ENCODE data around the gene CYP2C9.
"Not testable (repeated sequence)": the region's sequence is repeated elsewhere in the genome, so short reads cannot be mapped to it uniquely, and the experiment has no call there.

The CYP2C9 gene

DNA sequence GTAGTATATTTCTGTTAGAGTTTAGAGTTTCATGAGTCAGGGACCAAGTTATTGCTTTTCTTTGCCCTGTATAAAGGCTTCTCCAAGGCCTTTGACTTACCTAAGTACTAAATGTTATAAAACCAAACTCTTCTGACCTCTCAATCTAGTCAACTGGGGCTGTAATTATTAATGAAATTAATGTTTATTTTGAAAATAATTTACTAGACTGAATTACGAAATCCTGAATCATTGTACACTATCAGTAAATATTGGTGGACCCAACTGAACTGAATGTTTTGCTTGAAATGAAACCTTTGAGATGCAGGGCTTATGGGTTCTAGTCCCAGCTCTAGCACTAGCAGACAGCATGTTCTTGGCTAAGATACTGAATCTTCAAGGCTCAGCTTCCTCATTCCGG is 1.7 kb upstream of the CYP2C9 start:
- TF ChIP-seq, protein P1, sequence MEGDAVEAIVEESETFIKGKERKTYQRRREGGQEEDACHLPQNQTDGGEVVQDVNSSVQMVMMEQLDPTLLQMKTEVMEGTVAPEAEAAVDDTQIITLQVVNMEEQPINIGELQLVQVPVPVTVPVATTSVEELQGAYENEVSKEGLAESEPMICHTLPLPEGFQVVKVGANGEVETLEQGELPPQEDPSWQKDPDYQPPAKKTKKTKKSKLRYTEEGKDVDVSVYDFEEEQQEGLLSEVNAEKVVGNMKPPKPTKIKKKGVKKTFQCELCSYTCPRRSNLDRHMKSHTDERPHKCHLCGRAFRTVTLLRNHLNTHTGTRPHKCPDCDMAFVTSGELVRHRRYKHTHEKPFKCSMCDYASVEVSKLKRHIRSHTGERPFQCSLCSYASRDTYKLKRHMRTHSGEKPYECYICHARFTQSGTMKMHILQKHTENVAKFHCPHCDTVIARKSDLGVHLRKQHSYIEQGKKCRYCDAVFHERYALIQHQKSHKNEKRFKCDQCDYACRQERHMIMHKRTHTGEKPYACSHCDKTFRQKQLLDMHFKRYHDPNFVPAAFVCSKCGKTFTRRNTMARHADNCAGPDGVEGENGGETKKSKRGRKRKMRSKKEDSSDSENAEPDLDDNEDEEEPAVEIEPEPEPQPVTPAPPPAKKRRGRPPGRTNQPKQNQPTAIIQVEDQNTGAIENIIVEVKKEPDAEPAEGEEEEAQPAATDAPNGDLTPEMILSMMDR (conservative IDR thresholded peaks at IDR 0.05): no peak
- TF ChIP-seq ZFX (IDR thresholded peaks at IDR 0.05): no peak
- no peak overlapping the region for H3K27ac ChIP-seq

DNA sequence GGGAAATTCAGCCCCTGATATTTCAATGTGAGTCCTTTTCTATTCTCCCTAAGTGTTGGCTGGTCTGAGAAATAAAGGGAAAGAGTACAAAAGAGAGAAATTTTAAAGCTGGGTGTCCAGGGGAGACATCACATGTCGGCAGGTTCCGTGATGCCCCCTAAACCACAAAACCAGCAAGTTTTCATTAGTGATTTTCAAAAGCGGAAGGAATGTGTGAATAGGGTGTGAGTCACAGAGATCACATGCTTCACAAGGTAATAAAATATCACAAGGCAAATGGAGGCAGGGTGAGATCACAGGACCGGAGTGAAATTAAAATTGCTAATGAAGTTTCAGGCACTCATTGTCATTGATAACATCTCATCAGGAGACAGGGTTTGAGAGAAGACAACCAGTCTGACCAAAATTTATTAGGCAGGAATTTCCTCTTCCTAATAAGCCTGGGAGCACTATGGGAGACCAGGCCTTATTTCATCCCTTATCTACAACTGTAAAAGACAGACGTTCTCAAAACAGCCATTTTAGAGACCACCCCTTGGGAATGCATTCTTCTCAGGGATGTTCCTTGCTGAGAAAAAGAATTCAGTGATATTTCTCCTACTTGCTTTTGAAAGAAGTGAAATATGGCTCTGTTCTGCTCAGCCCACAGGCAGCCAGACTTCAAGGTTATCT is 5.1 kb downstream of the CYP2C9 start:
- H3K27ac ChIP-seq: not testable (repeated sequence)

DNA sequence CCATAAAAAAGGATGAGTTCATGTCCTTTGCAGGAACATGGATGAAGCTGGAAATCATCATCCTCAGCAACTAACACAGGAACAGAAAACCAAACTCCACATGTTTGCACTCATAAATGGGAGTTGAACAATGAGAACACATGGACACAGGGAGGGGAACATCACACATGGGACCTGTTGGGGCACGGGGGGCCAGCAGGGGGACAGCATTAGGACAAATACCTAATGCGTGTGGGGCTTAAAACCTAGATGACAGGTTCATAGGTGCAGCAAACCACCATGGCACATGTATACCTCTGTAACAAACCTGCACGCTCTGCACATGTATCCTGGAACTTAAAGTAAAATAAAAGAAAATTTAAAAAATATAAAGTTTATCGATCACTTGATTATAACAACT is 7.7 kb downstream of the CYP2C9 start:
- not testable (repeated sequence) for H3K27ac ChIP-seq

DNA sequence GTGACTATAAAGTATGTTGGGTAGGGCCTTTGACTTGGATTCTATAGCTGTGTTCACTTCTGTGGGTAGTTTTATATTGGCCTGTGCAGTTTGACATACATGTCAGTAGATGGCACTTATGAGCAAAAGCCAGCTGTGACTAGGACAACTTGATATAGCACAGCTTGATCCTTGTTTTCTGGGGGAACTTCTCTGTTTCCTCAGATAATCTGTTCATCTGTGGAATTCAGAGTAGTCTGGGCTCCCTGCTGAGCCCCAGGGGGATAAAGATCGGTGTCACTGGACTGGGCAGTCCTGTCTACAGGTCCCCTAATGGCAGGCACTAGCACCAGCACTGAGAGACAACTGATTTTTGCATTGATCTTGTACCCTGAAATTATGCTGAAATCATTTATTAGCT is 25.4 kb downstream of the CYP2C9 start:
- no peak overlapping the region for H3K27ac ChIP-seq
- no peak for TF ChIP-seq ZFX (IDR thresholded peaks at IDR 0.05)
- TF ChIP-seq, protein P1 (conservative IDR thresholded peaks at IDR 0.05): peak; percentile 85

DNA sequence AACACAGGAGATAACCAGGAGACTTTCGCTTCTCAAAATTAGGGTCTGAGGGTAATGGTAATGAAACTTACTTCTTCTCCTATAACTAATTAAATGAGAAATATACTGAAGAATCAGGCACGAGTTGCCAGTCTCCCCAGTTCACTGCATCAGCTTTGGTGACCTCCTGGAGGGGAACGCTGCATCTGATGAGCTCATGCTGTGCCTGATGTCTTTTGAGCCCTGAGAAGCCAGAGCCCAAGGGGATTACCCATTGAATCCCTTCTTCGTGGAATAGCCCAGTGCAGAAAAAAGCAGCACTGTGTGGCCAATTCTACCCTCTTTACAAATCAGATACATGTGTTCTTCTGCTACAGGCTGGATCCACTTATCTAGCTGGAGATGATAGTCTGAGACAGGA is 45.1 kb downstream of the CYP2C9 start:
- no peak for TF ChIP-seq ZFX (IDR thresholded peaks at IDR 0.05)
- TF ChIP-seq, protein P1 (conservative IDR thresholded peaks at IDR 0.05): no peak
- no peak overlapping the region for H3K27ac ChIP-seq

DNA sequence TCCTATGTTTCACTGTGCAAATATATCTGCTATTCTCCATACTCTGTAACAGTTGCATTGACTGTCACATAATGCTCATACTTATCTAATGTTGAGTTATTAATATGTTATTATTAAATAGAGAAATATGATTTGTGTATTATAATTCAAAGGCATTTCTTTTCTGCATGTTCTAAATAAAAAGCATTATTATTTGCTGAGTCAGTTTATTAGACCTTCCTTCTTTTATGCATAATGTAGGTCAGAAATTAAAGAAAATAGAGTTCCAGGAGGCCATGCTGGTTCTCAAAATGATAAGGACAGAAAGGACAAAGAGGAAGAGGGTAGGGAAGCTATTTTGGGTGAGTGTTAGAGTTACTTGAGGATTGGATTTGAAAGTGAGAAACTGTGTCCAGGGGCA is 50.7 kb downstream of the CYP2C9 start:
- no peak overlapping the region for H3K27ac ChIP-seq
- no peak for TF ChIP-seq ZFX (IDR thresholded peaks at IDR 0.05)
- TF ChIP-seq, protein P1 (conservative IDR thresholded peaks at IDR 0.05): no peak

DNA sequence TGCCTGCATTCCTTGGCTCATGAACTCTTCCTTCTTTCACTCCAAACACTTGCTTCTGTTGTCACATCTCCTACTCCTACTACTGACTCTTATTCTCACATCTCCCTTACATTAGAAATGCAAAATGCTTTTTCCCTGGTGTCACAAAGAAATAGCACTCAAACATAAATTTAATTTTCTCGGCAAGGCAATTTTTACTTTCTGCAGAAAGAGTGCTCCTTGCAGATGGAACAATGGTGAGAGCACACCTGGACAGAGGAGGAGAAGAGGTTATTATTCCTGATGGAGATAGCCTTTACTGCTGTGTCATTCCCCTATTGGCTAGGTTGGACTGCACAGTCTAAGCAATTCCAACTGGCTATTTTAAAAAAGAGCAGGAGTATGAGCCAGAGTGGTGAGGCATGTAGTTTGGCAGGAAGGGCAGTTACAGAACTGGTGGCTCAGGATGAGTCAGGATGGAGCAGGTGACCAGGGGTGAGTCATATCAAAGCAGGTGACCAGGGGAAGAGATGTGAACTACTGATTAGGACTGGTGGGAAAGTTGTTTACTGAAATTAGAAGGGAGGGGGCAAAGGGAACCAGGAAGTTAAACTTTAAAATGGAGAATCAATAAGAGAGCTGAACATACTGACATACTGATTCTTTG is 52.9 kb downstream of the CYP2C9 start:
- H3K27ac ChIP-seq: no peak overlapping the region
- TF ChIP-seq, protein P1 (conservative IDR thresholded peaks at IDR 0.05): no peak
- TF ChIP-seq ZFX (IDR thresholded peaks at IDR 0.05): no peak

DNA sequence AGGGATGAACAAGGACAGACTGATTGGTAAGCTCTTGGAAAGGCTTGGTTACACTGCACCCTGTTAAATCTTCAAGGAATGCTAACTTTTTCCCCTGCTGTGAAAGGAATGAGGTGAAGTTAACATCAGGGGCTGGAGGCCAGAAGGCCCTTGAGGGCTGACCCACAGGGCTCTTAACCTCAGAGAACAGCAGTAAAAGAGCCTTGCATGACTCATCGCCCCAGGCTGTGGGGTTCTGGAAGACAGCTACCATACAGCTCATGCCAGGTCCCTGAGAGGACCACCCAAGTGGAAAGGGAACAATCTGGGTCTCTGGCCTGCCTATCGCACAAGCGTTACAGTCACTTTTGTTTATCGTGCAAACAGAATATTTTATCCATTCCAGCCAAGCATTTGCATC is 54.4 kb downstream of the CYP2C9 start:
- TF ChIP-seq ZFX (IDR thresholded peaks at IDR 0.05): no peak
- TF ChIP-seq, protein P1 (conservative IDR thresholded peaks at IDR 0.05): no peak
- no peak overlapping the region for H3K27ac ChIP-seq
